ENCODE results near the gene FAM200C. TPM values are rescaled to one million over a fixed set of nuclear protein-coding genes. Genes with fewer than 3 reads are reported as not detected.

Gene FAM200C
- total and polyA plus RNA-seq, 2 of the 8 experiments (the other 6 are each of a cell fraction or from before 2014, with no cell fraction given): 2.6 to 7.3 TPM

DNA sequence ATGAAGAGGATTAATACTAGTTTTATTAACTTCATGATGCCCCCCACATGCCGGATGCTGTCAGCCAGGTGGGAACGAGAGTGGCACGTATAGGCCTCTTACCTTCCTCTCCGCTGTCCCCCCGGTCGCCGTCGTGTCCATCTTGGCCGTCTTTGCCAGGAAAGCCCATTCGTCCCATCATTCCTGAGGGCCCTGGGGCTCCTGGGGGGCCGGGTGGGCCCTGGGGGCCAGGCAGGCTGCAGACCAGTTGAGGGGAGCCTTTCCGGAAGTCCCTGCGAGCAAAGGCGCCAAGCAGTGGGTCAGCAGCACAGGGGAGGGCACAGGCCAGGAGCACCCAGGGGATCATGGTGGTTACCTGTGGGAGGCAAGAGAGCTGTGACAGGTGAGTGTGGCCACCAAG is 45.2 kb downstream of the FAM200C start:
- CTCF ChIA-PET (ENCODE audit: partially characterized antibody): interaction anchor here (1.3 to 6.1 kb wide), 5 partner anchors 10 to 333 kb away, joined by 3 to 30 read pairs (median 6); no protein-coding TSS in a partner anchor
- DNase-seq (ENCODE audit: low read depth in 1 of 2, low spot score in 2 of 2): no peak
- no peaks in the 10 kb centered on the region for H4K20me1 ChIP-seq (replicated peaks in 1 of 2; ENCODE audit: control insufficient read depth in 1 of 2, insufficient read depth in 2 of 2, low read length in 2 of 2)
- no peak overlapping the region for H2AFZ ChIP-seq (ENCODE audit: low read length)
- no peaks in the 10 kb centered on the region; a peak in 1 of 7 replicates for H3K27me3 ChIP-seq (replicated peaks in 1 of 4; ENCODE audit: control insufficient read depth in 3 of 4, extremely low read depth in 1 of 4, insufficient read depth in 3 of 4, low read length in 3 of 4)
- H3K9ac ChIP-seq (replicated peaks in 1 of 4; ENCODE audit: extremely low read depth in 1 of 4, low read depth in 3 of 4, low read length in 3 of 4): no peak overlapping the region
- no peak overlapping the region for H2BK12ac ChIP-seq (ENCODE audit: low read depth, low read length)
- no peaks in the 10 kb centered on the region for H3K9me3 ChIP-seq (ENCODE audit: insufficient read depth in 2 of 2, low read depth in 1 of 2, low read length in 1 of 2)
- H3K23me2 ChIP-seq (ENCODE audit: low read depth, low read length): no peaks in the 10 kb centered on the region
- H3K79me2 ChIP-seq (ENCODE audit: control insufficient read depth in 1 of 2, insufficient read depth in 2 of 2, low read length in 2 of 2): no peaks in the 10 kb centered on the region
- H3K14ac ChIP-seq (ENCODE audit: insufficient read length): no peak overlapping the region
- POLR2A ChIA-PET (ENCODE audit: partially characterized antibody): interaction anchor here (0.6 kb wide), 1 partner anchor 239 kb away, joined by 3 read pairs; no protein-coding TSS in a partner anchor
- H3K18ac ChIP-seq (ENCODE audit: extremely low read depth, low read length): no peak overlapping the region
- H3K79me1 ChIP-seq (ENCODE audit: low read depth, low read length): no peaks in the 10 kb centered on the region
- no peaks in the 10 kb centered on the region; a peak in 3 of 7 replicates for H3K4me1 ChIP-seq (replicated peaks in 1 of 4; ENCODE audit: control insufficient read depth in 3 of 4, insufficient read depth in 4 of 4, low read length in 3 of 4)
- H4K8ac ChIP-seq (ENCODE audit: extremely low read depth, insufficient read depth, low read length): no peak overlapping the region
- no peak overlapping the region for H2AK5ac ChIP-seq (ENCODE audit: low read depth, low read length)
- no peak overlapping the region for H2BK20ac ChIP-seq (ENCODE audit: low read length)
- no peak overlapping the region for H3K23ac ChIP-seq (ENCODE audit: insufficient read length)
- no peak overlapping the region for H4K5ac ChIP-seq (ENCODE audit: insufficient read length, low read depth, low read length)
- H2BK120ac ChIP-seq (replicated peaks; ENCODE audit: low read depth, low read length): no peak overlapping the region
- TF ChIP-seq CTBP2 (IDR thresholded peaks at IDR 0.05; ENCODE audit: borderline replicate concordance, insufficient read depth, insufficient read length, low read length): no peak
- TF ChIP-seq SP4 (IDR thresholded peaks at IDR 0.05; ENCODE audit: low read length): no peak
- no peak for TF ChIP-seq TEAD4 (IDR thresholded peaks at IDR 0.05; ENCODE audit: low read depth, low read length)
- TF ChIP-seq CREB1 (IDR thresholded peaks at IDR 0.05): no peak
- TF ChIP-seq CHD1 (IDR thresholded peaks at IDR 0.05; ENCODE audit: low read depth, low read length): no peak
- no peak for TF ChIP-seq GABPA (IDR thresholded peaks at IDR 0.05; ENCODE audit: borderline replicate concordance, insufficient read depth, low read length)
- TF ChIP-seq SP2 (IDR thresholded peaks at IDR 0.05; ENCODE audit: low read length): no peak
- no peak for TF ChIP-seq POLR2A (IDR thresholded peaks at IDR 0.05; ENCODE audit: control extremely low read depth in 1 of 2, low read depth in 2 of 2, low read length in 2 of 2)
- no peak for TF ChIP-seq HDAC6 (IDR thresholded peaks at IDR 0.05; ENCODE audit: low read depth, low read length)
- TF ChIP-seq RAD21 (IDR thresholded peaks at IDR 0.05 in 1 of 2, conservative IDR thresholded peaks at IDR 0.05 in 1 of 2; ENCODE audit: low read depth in 2 of 2, low read length in 2 of 2): no peak
- no peak for TF ChIP-seq SIX5 (IDR thresholded peaks at IDR 0.05; ENCODE audit: low read depth, low read length)
- TF ChIP-seq POU5F1 (IDR thresholded peaks at IDR 0.05; ENCODE audit: low read depth, low read length): no peak
- no peak for TF ChIP-seq TAF7 (optimal IDR thresholded peaks at IDR 0.05; ENCODE audit: borderline replicate concordance, low read depth, low read length)
- no peak for TF ChIP-seq TAF1 (IDR thresholded peaks at IDR 0.05; ENCODE audit: low read depth, low read length)
- H3K4ac ChIP-seq (replicated peaks; ENCODE audit: insufficient read length, low read depth, low read length): no peak overlapping the region
- no peak for FAIRE-seq
- H2BK5ac ChIP-seq (ENCODE audit: low read depth, low read length): no peak overlapping the region
- no peak overlapping the region for H3K4me2 ChIP-seq (ENCODE audit: insufficient read depth in 1 of 2, low read depth in 2 of 2, low read length in 2 of 2)
- H2BK15ac ChIP-seq (ENCODE audit: low read length): no peak overlapping the region
- H4K91ac ChIP-seq (replicated peaks; ENCODE audit: insufficient read length, low read length): no peak overlapping the region
- 92% methylated on average over 10 of the region's 14 CpGs; no CpG with 5 or more reads in 1 of the 2 experiments for WGBS, 2 experiments (ENCODE audit: extremely low coverage in 1 of 2, insufficient coverage in 1 of 2, insufficient read length in 1 of 2, insufficient replicate concordance in 2 of 2, low coverage in 1 of 2, low lambda C conversion rate in 2 of 2, missing lambda C conversion rate in 1 of 2)
- no peak overlapping the region for H3K56ac ChIP-seq (replicated peaks; ENCODE audit: insufficient read length, low read depth, low read length)
- H3K36me3 ChIP-seq (ENCODE audit: control insufficient read depth in 2 of 4, insufficient read depth in 4 of 4, low read length in 3 of 4): no peaks in the 10 kb centered on the region
- H3K27ac ChIP-seq (ENCODE audit: low read depth, low read length): no peak overlapping the region
- H3K4me3 ChIP-seq (ENCODE audit: extremely low read depth in 1 of 4, insufficient read depth in 2 of 4, low read depth in 3 of 4, low read length in 4 of 4): no peak overlapping the region

Measured in H1 (cell line).